KOPT-K1 (cell line): ENCODE results near the gene COL4A6.
"Not testable (repeated sequence)": the region's sequence is repeated elsewhere in the genome, so short reads cannot be mapped to it uniquely, and the experiment has no call there.

ENCODE experiments used
- H3K27ac ChIP-seq: fragments of 200-600 bp; sonication (generic); 2 replicates; pipeline ENCODE4 v1.5.1; 2016; ENCODE audit warnings: antibody characterized with exemption, mild to moderate bottlenecking, low read depth, low read length; ENCODE audit not compliant: poor library complexity, severe bottlenecking
- H3K36me3 ChIP-seq: fragments of 200-600 bp; sonication (generic); 2 replicates; pipeline ENCODE4 v1.5.1; 2017; ENCODE audit warnings: antibody characterized with exemption, mild to moderate bottlenecking, low read length, moderate library complexity; ENCODE audit not compliant: insufficient read depth
- H3K9me3 ChIP-seq: fragments of 200-600 bp; sonication (generic); 2 replicates; pipeline ENCODE4 v1.5.1; 2017; ENCODE audit warnings: antibody characterized with exemption, low read length, mild to moderate bottlenecking; ENCODE audit not compliant: insufficient read depth, poor library complexity, severe bottlenecking

The COL4A6 gene

DNA sequence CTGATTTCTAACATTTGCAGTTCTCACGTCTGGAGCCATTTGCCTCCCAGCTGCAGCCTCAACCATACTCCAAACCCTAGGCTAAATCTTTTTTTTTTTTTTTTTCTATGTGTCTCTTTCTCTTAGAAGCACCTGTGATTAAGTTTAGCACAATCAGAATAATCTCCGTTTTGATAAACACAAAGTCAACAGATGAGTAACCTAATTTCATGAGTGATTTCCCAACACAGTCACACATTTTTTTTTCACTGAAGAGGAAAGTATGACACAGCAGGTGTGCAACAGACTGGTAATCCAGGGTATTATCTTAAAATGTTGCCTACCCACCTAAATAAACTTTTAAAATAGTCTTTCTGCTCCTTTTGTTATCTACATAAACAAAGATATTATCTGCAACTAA is 62.6 kb downstream of the COL4A6 start:
- H3K27ac ChIP-seq, H3K9me3 ChIP-seq, H3K36me3 ChIP-seq: not testable (repeated sequence)

DNA sequence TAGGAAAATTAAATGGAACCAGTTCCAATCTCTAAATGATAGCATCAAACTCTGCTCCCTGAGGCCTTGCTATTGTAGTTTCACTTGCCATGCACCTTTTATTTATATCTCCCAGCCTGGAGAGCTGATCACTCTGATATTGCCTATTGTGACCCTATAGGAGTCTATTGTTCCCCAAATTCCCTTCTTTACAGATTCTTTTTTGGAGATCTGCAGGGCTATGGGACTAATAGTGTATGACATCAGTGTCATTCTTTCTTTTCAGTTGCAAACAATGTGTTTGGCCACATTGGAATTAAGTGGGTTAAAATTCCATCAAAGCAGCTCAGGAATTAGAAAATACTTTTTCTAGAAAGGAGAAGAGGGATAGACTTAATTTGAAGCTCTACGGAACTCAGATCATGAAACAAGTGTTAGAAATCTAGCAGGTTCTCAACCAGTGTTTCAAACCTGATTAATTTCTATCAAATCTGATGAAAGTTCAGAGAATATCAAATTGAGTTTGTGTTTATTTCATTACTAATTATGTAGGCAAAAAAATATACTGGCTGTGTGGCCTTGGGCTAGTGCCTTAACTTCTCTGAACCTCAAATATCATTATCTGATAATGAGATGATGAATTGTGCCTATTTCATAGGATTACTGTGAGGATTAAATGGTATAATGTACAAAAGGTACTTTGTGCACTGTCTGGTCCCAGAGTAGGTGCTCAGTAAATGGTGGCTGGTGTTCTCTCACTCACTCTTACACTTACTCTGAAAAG is 71.4 kb downstream of the COL4A6 start:
- Histone ChIP-seq H3K27ac (no peak overlapping the region), H3K36me3 (no peaks in the 10 kb centered on the region), H3K9me3 (no peaks in the 10 kb centered on the region)

DNA sequence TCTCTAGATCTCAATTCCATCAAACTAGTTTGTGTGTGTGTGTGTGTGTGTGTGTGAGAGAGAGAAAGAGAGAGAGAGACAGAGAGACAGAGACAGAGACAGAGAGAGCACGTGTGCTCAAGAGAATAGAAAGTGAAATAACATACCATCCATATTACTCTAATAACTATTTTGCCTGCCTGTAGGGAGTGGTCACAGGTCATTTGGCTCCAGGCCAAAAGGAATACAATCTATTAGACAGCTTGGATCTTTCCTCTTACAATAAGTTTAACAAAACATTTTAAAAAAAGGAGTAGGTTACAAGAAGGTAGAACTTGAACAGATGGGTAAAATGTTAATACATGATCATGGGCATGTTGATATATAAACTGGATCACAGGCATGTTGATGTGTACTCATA is 76.2 kb downstream of the COL4A6 start:
- Histone ChIP-seq H3K9me3 (no peaks in the 10 kb centered on the region), H3K36me3 (no peaks in the 10 kb centered on the region), H3K27ac (no peak overlapping the region)

DNA sequence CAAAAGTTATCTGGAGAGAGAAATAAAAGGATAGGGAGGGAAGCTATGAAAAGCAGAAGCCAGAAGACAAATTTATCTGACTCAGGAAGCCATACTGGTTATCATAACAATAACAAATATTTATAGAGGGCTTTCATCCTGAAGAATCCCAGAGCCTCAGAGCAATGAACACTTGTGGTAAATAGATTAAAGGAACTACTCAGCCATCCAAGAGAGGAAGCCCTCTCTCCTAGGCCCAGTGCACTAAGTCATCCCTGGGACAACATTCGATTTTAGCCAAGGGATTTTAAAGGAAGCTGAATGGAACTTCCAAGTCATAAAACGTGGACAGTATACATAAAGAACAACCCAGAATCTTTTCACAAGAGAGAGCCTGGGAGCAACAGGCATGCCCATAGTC is 76.9 kb downstream of the COL4A6 start:
- Histone ChIP-seq H3K9me3 (no peaks in the 10 kb centered on the region), H3K36me3 (no peaks in the 10 kb centered on the region), H3K27ac (no peak overlapping the region)

DNA sequence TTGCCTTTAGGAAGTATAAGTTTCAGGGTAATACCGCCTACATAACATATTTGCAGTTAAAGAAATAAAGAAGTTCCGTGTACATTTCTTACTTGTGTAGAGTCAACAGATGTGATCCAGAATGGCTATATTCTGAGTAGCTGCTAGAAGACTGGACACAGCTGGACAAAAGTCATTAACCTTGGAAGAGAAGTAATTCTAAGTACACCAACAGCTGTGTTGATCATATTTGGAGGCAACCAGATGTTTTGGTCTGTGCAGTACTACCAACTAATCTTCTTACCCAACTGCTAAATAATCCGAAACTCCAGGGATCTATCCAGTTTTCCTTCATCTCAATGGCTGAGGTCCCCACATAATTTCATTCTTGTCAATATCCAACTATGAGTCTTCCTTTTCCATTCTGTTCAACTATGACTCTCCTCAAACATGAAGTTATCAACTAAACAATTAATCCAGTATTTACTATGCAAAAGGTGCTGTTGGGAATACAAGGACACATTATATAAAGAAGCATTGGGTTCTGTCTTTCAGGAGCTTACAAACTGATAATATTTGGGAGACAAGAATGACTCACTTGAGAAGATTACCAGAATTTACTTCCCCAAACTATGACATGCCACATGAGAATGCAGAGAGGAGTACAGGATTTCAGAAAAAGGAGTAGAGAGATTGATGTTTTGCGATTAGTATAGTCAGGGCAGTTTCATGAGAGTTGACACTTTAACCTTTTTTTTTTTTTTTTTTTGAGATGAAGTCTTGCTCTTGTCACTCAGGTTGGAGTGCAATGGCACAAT is 78.2 kb downstream of the COL4A6 start:
- Histone ChIP-seq H3K36me3 (no peaks in the 10 kb centered on the region), H3K9me3 (no peaks in the 10 kb centered on the region), H3K27ac (no peak overlapping the region)

DNA sequence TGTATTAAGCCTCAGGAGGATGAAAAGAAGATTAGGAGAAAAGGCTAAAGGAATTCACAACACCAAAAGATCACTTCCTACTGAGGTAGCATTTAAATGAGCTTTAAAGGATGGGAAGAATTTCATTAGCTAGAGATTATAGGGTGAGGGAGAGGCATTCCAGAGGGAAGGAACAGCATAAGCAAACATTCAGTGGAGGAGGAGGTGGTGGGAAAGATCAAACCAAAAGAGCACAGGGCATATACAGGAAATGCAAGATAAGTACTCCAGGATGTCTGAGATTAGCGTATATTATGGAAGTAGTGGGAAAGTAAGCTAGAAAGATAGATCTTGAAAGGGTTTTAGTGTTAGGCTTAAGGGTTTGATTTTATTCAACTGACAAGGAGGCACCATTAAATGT is 84.8 kb downstream of the COL4A6 start:
- no peaks in the 10 kb centered on the region for H3K9me3 ChIP-seq
- H3K36me3 ChIP-seq: no peaks in the 10 kb centered on the region
- H3K27ac ChIP-seq: no peak overlapping the region

DNA sequence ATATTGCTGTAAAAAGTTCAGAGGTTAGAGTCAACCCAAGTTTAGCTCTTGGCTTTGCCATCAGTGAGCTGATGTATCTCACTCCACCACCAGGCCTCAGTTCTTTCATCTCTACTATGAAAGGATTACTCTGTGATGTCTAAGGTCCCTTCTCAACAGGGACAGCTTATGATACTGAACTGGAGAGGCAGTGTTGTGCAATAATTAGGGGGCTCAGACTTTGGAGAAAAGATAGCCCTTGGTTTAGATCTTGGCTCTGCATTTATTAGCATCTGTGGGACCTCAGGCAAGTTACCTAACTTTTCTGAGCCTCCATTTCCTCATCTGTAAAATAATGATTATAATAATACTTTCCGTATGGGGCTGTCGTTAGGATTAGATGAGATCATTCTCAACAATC is 89.0 kb downstream of the COL4A6 start:
- H3K27ac ChIP-seq: no peak overlapping the region
- no peaks in the 10 kb centered on the region for H3K9me3 ChIP-seq
- H3K36me3 ChIP-seq: no peaks in the 10 kb centered on the region

DNA sequence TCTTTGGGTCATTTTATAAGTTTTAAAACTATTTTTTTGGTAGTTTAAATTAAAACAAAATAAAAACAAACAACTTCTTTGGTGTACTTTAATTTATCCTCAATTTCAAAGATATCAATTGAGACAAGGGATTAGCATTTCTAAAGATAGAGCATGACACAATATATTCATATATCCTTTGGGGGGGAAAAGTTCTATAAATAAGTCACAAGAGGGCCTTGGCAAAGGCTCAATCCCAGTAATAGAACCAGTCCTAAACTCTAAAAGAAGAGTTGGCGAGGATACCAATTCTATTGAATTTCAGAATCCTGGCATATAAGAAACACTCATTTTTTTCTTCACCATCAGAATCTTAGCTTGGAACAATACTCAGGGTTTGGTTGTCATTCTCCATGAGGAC is 89.7 kb downstream of the COL4A6 start:
- H3K36me3 ChIP-seq: no peaks in the 10 kb centered on the region

DNA sequence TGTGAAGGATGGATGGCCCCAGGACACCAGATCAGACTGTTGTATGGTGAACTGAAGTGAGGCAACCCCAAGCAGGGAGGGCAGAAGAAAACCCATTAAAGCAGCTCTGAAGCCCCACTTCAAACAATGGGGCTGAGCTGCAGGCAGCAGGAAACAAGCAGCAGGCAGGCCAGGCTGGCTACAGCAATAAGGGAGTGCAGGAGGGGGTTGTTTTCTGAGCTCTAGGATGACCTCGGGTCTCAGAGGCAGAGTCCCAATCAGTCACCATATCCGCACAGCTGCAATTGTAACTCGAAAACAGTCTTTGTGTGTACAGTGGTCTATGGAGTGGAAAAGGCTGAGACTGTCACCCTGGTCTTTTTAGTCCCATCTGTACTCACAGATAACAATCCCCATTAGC is 90.4 kb downstream of the COL4A6 start:
- no peak overlapping the region for H3K27ac ChIP-seq
- H3K9me3 ChIP-seq: no peaks in the 10 kb centered on the region
- no peaks in the 10 kb centered on the region for H3K36me3 ChIP-seq

More for the DNA sequence above, 89.7 kb downstream of the COL4A6 start:
- no peaks in the 10 kb centered on the region for H3K9me3 ChIP-seq
- H3K27ac ChIP-seq: no peak overlapping the region

DNA sequence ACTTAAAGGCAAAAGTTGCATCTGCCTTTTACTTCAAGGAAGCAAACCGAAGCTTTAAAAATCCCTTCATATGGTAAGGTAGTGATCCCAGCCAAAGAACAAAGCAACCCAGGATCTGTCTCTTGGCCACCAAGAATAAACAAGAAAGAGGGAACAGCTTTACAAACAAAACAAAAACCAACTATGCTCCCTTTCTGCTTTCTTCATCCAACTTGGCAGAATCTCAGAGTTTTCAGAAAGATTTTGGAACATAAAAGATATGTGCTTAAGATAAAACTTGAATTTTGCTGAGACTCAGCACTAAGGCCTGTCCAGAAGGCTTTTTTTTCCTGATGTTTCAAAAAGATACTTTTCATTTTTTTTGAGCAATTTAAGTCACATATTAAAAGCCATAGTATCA is 94.0 kb downstream of the COL4A6 start:
- H3K27ac ChIP-seq: no peak overlapping the region
- no peaks in the 10 kb centered on the region for H3K36me3 ChIP-seq
- no peaks in the 10 kb centered on the region for H3K9me3 ChIP-seq

DNA sequence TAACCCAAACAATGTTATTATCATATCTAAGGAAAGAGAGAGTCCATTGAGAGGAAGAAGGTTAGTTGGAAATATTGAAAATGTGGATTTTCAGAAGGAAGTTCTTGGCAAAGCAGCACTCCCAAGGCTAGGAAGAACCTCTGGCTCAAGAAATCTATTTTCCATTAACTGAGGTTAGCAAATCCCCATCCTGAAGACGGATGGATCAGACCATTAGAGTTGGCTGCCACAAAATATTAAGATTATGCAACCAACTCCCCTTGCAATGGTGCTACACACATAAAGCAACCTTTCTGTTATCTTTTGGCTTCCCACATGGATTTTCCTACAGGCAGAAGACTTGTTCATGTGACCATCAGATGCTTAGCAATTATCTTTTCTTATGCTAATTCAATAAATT is 96.3 kb downstream of the COL4A6 start:
- H3K36me3 ChIP-seq: no peaks in the 10 kb centered on the region
- no peak overlapping the region for H3K27ac ChIP-seq
- no peaks in the 10 kb centered on the region for H3K9me3 ChIP-seq

DNA sequence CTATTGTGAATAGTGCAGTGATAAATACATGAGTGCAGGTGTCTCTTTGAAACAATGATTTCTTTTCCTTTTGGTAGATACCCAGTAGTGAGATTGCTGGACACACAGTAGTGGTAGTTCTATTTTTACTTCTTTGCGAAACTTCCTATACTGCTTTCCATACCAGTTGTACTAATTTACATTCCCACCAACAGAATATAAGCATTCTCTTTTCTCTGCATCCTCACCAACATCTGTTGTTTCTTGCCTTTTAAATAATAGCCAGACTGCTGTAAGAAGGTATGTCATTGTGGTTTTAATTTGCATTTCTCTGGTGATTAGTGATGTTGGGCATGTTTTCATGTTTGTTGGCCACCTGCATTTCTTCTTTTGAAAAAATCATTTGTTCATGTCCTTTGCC is 105.9 kb downstream of the COL4A6 start:
- Histone ChIP-seq H3K36me3 (no peaks in the 10 kb centered on the region), H3K9me3 (no peaks in the 10 kb centered on the region), H3K27ac (no peak overlapping the region)

DNA sequence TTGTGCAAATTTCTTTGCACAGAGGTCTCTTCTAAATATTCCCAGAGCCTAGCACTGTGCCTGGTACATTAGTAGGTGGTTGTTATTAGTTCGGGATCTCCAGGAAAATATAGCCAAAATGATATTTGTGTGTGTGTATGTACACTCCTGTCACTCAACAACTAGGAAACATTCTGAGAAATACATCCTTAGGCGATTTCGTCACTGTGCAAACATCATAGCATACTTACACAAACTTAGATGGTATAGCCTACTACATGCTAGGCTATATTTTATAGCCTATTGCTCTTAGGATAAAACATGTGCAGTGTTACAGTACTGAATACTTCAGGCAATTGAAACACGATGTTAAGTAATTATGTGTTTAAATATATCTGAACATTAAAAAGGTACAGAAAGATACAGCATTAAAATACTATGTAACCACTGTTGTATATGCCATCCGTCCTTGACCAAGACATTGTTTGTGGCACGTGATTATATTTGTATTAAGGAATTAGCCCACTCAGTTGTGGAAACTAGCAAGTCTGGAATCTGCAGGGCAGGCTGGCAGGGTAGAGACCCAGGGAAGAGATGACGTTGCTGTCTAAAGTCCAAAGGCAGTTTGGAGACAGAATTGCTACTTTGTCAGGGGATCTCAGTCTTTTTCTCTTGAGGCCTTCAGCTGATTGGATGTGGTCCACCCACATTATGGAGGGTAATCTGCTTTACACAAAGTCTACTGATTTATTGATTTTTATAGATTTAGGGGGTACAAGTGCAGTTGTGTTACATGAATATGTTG is 106.9 kb downstream of the COL4A6 start:
- Histone ChIP-seq H3K36me3 (no peaks in the 10 kb centered on the region), H3K9me3 (no peaks in the 10 kb centered on the region), H3K27ac (no peak overlapping the region)

DNA sequence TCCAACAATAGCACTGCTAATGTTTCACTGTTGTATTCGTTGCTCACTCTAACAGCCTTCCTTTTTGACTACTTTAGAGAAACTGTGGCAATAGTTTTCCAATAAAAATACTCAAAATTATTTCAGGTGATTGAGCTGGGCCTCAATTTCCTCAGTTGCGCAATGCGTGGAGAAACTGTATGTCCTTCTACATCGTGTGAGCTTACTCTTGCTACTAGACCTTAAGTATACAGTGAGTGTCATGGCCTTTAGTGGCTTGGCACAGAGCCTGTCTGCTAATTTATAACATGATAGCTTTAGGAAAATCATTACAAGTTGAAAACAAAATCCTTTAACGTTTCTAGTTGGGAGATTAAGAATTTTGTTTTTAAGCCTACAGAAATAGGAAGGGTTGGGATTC is 114.5 kb downstream of the COL4A6 start:
- no peaks in the 10 kb centered on the region for H3K36me3 ChIP-seq
- H3K27ac ChIP-seq: no peak overlapping the region
- no peaks in the 10 kb centered on the region for H3K9me3 ChIP-seq

DNA sequence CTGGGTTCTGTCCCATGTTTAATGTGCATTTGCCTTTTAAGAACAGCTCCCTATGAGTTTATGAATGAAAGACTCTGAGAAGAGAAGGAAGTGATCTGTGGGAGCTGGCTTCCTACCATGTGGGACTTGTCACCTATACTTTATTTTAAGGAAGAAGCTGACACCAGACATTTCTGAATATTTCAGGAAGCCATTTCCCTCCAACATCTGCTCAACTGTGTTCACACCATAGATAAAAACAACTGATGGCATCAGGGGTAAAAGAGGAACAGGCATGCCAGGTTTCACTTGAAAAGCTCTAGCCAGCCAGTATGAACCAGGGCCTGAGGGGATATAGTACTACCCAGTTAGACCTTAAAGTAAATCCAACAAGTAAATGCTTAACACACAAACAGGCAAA is 116.0 kb downstream of the COL4A6 start:
- Histone ChIP-seq H3K27ac (no peak overlapping the region), H3K9me3 (no peaks in the 10 kb centered on the region), H3K36me3 (no peaks in the 10 kb centered on the region)
